ENCODE measurements around the gene TRAP1.

TRAP1 gene

DNA sequence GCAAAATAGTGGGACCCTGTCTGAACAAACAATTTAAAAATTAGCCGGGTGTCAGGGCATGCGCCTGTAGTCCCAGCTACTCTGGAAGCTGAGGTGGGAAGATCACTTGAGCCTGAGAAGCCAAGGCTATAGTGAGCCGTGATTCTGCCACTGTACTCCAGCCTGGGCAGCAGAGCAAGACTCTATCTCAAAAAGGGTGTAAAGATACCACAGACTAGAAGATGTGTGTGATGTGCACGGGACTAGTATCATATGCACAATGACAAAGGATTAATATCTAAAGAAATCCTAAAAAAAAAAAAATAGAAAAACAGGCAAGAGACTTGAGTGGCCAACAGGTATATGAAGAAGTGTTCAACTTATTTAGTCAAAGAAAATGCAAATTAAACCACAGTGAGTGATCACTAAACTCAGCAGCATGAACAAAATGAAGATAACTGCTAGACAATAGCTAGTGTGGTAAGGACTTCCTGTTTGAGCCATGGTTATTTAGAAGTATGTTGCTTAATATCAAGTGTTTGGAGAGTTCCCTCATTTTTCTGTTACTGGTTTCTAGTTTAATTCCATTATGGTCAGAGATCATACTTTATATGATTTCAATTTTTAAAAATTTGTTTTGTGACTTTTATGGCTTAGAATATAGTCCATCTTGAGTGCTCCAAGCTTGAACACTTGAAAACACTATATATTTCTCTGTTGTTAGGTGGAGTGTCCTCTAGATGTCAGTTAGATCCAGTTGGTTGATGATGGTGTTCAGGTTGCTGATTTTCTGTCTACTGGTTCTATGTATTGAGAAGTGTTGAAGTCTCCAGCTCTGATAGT, 91.2 kb downstream of the TRAP1 start:
- in situ Hi-C loops (cut with HindIII; ENCODE audit: low sequenced_read_pairs): no loop called here
- DNase-seq (ENCODE audit: low read depth): no peak
- TF ChIP-seq, protein P1, sequence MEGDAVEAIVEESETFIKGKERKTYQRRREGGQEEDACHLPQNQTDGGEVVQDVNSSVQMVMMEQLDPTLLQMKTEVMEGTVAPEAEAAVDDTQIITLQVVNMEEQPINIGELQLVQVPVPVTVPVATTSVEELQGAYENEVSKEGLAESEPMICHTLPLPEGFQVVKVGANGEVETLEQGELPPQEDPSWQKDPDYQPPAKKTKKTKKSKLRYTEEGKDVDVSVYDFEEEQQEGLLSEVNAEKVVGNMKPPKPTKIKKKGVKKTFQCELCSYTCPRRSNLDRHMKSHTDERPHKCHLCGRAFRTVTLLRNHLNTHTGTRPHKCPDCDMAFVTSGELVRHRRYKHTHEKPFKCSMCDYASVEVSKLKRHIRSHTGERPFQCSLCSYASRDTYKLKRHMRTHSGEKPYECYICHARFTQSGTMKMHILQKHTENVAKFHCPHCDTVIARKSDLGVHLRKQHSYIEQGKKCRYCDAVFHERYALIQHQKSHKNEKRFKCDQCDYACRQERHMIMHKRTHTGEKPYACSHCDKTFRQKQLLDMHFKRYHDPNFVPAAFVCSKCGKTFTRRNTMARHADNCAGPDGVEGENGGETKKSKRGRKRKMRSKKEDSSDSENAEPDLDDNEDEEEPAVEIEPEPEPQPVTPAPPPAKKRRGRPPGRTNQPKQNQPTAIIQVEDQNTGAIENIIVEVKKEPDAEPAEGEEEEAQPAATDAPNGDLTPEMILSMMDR (IDR thresholded peaks at IDR 0.05; ENCODE audit: low read depth, low read length, missing control alignments): no peak
- no peak overlapping the region for H3K4me3 ChIP-seq (ENCODE audit: low read depth, low read length)

DNA sequence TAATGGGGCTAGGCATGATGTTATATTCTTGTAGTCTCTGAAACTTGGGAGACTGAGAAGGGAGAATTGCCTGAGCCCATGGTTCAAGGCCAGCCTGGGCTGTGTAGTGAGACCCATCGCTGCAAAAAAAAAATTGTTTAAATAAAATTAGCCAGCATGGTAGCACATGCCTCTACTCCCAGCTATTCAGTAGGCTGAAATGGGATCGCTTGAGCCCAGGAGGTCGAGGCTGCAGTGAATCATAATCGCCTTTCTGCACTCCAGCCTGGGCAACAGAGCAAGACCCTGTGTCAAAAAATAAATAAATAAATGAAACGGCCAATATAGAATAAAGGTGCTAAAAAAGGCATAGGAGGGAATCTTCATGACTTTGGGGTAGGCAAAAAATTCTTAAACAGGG, 92.0 kb downstream of the TRAP1 start:
- H3K4me3 ChIP-seq (ENCODE audit: low read depth, low read length): no peak overlapping the region
- in situ Hi-C loops (cut with HindIII; ENCODE audit: low sequenced_read_pairs): no loop called here
- TF ChIP-seq, protein P1 (IDR thresholded peaks at IDR 0.05; ENCODE audit: low read depth, low read length, missing control alignments): no peak
- DNase-seq (ENCODE audit: low read depth): no peak

DNA sequence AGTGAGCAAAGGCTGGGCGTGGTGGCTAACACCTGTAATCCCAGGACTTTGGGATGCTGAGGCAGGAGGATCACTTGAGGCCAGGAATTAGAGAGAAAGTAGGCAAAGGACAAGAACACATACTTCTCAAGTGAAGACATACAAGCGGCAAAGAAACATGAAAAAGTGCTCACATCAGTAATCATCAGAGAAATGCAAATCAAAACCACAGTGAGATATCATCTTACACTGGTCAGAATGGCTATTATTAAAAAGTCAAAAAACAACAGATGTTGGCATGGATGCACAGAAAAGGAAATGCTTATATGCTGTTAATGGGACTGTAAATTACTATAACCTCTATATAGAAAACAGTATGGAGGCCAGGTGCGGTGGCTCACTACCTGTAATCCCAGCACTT, 93.7 kb downstream of the TRAP1 start:
- in situ Hi-C loops (cut with HindIII; ENCODE audit: low sequenced_read_pairs): no loop called here
- TF ChIP-seq, protein P1 (IDR thresholded peaks at IDR 0.05; ENCODE audit: low read depth, low read length, missing control alignments): no peak
- DNase-seq (ENCODE audit: low read depth): no peak
- no peak overlapping the region for H3K4me3 ChIP-seq (ENCODE audit: low read depth, low read length)

DNA sequence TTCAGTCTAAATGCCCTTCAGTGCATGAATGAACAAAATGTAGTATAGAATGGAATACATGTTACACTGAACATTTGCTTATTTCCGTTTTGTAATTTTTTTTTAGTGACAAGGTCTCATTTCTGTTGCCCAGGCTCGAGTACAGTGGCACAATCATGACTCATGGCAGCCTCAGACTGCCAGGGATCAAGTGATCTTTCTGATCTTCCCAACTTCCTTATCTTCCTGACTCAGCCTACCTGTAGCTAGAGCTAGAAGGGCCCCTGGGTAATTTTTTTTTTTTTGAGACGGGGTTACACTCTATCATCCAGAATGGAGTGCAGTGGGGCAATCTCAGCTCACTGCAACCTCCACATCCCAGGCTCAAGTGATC, 98.6 kb downstream of the TRAP1 start:
- in situ Hi-C loops (cut with HindIII; ENCODE audit: low sequenced_read_pairs): no loop called here
- H3K4me3 ChIP-seq (ENCODE audit: low read depth, low read length): no peak overlapping the region
- DNase-seq (ENCODE audit: low read depth): no peak
- TF ChIP-seq, protein P1 (IDR thresholded peaks at IDR 0.05; ENCODE audit: low read depth, low read length, missing control alignments): no peak

DNA sequence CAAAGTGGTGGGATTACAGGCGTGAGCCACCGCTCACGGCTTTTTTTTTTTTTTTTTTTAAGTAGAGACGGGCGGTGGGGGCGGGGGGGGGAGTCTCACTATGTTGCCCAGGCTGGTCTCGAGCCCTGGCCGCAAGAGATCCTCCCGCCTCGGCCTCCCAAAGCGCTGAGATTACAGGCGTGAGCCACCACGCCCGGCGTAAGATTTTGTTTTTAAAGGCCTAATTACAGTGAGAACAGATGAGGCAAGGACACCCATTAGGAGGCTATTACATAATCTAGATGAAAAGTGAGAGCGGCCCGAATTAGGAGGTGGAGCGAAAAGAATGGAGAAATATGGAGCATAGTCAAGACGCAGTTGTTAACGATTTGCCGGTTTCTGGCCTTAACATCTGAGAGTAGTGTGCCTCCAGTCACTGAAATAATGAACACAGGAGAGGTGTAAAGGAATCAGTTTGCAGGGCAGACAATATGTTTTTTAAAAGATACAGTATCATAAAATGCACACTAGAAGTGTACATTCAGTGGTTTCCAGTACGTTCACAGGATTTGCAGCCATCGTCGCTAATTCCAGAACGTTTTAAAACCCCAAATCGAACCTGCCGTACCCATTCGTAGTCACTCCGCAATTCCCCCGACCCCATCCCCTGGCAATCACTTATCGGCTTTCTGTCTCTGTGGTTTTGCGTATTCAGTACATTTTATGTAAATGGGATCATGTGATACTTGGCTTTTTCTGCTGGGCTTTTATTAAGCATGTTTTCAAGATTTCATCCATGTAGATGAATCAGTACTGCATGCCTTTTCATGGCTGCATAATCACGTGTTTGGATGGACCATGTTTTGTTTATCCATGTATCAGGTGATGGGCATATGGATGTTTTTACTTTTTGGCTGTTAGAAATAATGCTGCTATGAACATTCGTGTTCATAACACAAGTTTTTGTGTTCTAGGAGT, 104.5 kb downstream of the TRAP1 start:
- DNase-seq (ENCODE audit: low read depth): no peak
- in situ Hi-C loops (cut with HindIII; ENCODE audit: low sequenced_read_pairs): loop anchor here (5.0 kb wide), 1 partner anchor 105 kb away; no protein-coding TSS in a partner anchor
- H3K4me3 ChIP-seq (ENCODE audit: low read depth, low read length): peak overlapping the region; percentile 80
- TF ChIP-seq, protein P1 (IDR thresholded peaks at IDR 0.05; ENCODE audit: low read depth, low read length, missing control alignments): no peak

DNA sequence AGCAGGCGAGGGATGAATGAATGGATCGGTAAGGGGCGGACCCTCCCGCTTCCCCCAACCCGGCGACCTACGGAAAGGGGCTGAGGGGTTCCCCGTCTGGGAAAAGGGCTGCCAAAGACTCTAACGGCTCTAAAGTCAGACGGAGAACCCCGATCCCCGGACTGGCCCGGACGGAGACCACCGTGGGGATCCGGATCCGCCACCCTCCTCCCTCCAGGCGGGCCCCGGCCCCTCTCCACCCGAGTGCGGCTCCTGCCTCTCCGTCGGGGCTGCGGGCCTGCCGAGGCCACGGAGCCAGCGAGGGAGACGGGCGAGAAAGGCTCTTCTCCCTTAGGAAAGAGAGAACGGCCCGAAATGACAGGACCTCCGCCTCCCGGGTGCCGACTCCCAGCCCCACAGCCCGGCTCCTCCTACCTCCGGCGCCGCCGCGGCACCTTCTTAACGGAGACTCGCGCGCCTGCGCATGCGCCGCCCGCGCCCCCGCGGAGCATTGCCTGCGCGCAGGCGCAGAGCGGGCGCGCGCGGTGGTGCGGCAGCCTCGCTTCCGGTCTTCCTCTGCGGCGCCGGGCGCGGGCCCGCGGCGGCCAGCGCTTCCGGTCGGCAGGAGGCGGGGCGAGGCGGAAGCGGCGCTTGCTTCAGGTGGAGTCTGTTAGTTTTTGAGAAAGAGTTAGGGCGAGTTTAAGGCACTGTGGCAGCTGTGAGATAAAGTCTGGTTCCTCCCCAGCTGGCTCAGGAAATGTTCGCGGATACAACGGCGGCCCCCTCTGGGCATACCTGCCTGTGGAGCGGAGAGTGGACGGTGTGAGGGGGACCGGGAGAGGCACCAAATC, 106.0 kb downstream of the TRAP1 start, which contains the start of gene SLX4:
Gene SLX4 (minus strand): TSS at position 461 of the 830 bp plus-strand sequence. CDS start 2,642 bp downstream, outside the sequence.
- TF ChIP-seq, protein P1 (IDR thresholded peaks at IDR 0.05; ENCODE audit: low read depth, low read length, missing control alignments): no peak
- in situ Hi-C loops (cut with HindIII; ENCODE audit: low sequenced_read_pairs): loop anchor here (5.0 kb wide), 1 partner anchor 104 kb away; no protein-coding TSS in a partner anchor
- H3K4me3 ChIP-seq (ENCODE audit: low read depth, low read length): peak within 1 kb of the TSS; percentile 80
- DNase-seq (ENCODE audit: low read depth): peak; percentile 63

Data from astrocyte of the cerebellum (primary cell).